WTC11 (cell line): ENCODE measurements around the gene COBL. TPM values are rescaled to one million over a fixed set of nuclear protein-coding genes. Genes with fewer than 3 reads are reported as not detected.
A peak's percentile ranks its signal among the peaks of the same experiment; 100 is the strongest.

Source experiments
- ATAC-seq: fragments of 200-7000 bp; cut with Tn5 transposase; 2 replicates; pipeline ENCODE4 v1.10.0; 2021; ENCODE audit warnings: mild to moderate bottlenecking, moderate library complexity
- CTCF ChIA-PET: fragments of 300-600 bp; sonication (Branson Sonifier 250); formaldehyde crosslinking; loops from one replicate; lab custom pipeline; 2021; ENCODE audit warnings: antibody characterized with exemption; lab: Charles Lee
- POLR2A ChIA-PET: fragments of 350-600 bp; sonication (Branson Sonifier 250); formaldehyde crosslinking; loops from one replicate; lab custom pipeline; 2021; ENCODE audit warnings: antibody characterized with exemption; lab: Charles Lee
- DNase-seq: peaks from one replicate; pipeline ENCODE4 v3.0.0; 2021; ENCODE audit warnings: low spot score
- H3K27ac Mint-ChIP-seq: 2 replicates; pipeline ENCODE4 v1.8.0; 2021; ENCODE audit warnings: mixed read lengths
- H3K27me3 Mint-ChIP-seq: 2 replicates; pipeline ENCODE4 v1.8.0; 2021; ENCODE audit warnings: low read depth, mild to moderate bottlenecking, moderate library complexity, mixed read lengths
- H3K36me3 Mint-ChIP-seq: 2 replicates; pipeline ENCODE4 v1.8.0; 2021; ENCODE audit warnings: mixed read lengths
- H3K4me1 Mint-ChIP-seq: 2 replicates; pipeline ENCODE4 v1.8.0; 2022; ENCODE audit warnings: mixed read lengths
- H3K4me3 Mint-ChIP-seq: 2 replicates; pipeline ENCODE4 v1.8.0; 2021; ENCODE audit warnings: mild to moderate bottlenecking, moderate library complexity, mixed read lengths
- H3K9me3 Mint-ChIP-seq: 2 replicates; pipeline ENCODE4 v1.8.0; 2021; ENCODE audit warnings: mixed read lengths
- AFF4 ChIP-seq: sonication (generic); formaldehyde crosslinking; IDR thresholded peaks from 2 replicates; pipeline ENCODE4 v1.8.1; 2023; ENCODE audit warnings: mild to moderate bottlenecking, missing genetic modification reagents, borderline replicate concordance
- ARID4B ChIP-seq: sonication (generic); formaldehyde crosslinking; IDR thresholded peaks from 2 replicates; pipeline ENCODE4 v1.8.0; 2023; ENCODE audit warnings: missing genetic modification reagents, mild to moderate bottlenecking, borderline replicate concordance
- ATF6 ChIP-seq: sonication (generic); formaldehyde crosslinking; IDR thresholded peaks from 2 replicates; pipeline ENCODE4 v1.8.1; 2023; ENCODE audit warnings: mild to moderate bottlenecking, missing genetic modification reagents
- CREM ChIP-seq: sonication (generic); formaldehyde crosslinking; IDR thresholded peaks from 2 replicates; pipeline ENCODE4 v1.8.1; 2022; ENCODE audit warnings: mild to moderate bottlenecking, missing genetic modification reagents, moderate library complexity
- FOXJ3 ChIP-seq: sonication (generic); formaldehyde crosslinking; IDR thresholded peaks from 2 replicates; pipeline ENCODE4 v1.9.0; 2021; ENCODE audit warnings: missing genetic modification reagents, mild to moderate bottlenecking, borderline replicate concordance
- IRF2 ChIP-seq: sonication (generic); formaldehyde crosslinking; IDR thresholded peaks from 2 replicates; pipeline ENCODE4 v1.8.0; 2022; ENCODE audit warnings: low read depth, missing genetic modification reagents, borderline replicate concordance
- MAX ChIP-seq: sonication (generic); formaldehyde crosslinking; IDR thresholded peaks from 2 replicates; pipeline ENCODE4 v1.8.0; 2022; ENCODE audit warnings: mild to moderate bottlenecking, missing genetic modification reagents
- MYBL2 ChIP-seq: sonication (generic); formaldehyde crosslinking; IDR thresholded peaks from 2 replicates; pipeline ENCODE4 v1.8.1; 2023; ENCODE audit warnings: mild to moderate bottlenecking, moderate library complexity, missing genetic modification reagents
- NFATC4 ChIP-seq: fragments of 250-450 bp; sonication (Bioruptor Pico); IDR thresholded peaks from 2 replicates; pipeline ENCODE4 v1.9.0; 2021; ENCODE audit warnings: mild to moderate bottlenecking
- RORB ChIP-seq: fragments of 250-450 bp; sonication (Bioruptor Pico); IDR thresholded peaks from 2 replicates; pipeline ENCODE4 v1.9.0; 2021; ENCODE audit warnings: mild to moderate bottlenecking
- SOX15 ChIP-seq: fragments of 250-450 bp; sonication (Bioruptor Pico); IDR thresholded peaks from 2 replicates; pipeline ENCODE4 v1.9.0; 2021; ENCODE audit warnings: mild to moderate bottlenecking
- STAT6 ChIP-seq: sonication (generic); formaldehyde crosslinking; conservative IDR thresholded peaks from 2 replicates; pipeline ENCODE4 v1.8.1; 2023; ENCODE audit warnings: mild to moderate bottlenecking, low read depth, missing genetic modification reagents, moderate library complexity
- TEAD4 ChIP-seq: sonication (generic); formaldehyde crosslinking; IDR thresholded peaks from 2 replicates; pipeline ENCODE4 v1.8.0; 2022; ENCODE audit warnings: mild to moderate bottlenecking, missing genetic modification reagents
- ZNF263 ChIP-seq: sonication (generic); formaldehyde crosslinking; IDR thresholded peaks from 2 replicates; pipeline ENCODE4 v1.8.1; 2022; ENCODE audit warnings: low read depth, mild to moderate bottlenecking, moderate library complexity, missing genetic modification reagents
- ZNF416 ChIP-seq: fragments of 250-450 bp; sonication (Bioruptor Pico); IDR thresholded peaks from 2 replicates; pipeline ENCODE4 v1.9.0; 2021; ENCODE audit warnings: mild to moderate bottlenecking, inconsistent platforms
- total RNA-seq: library from RNA; stranded (reverse); gene quantifications from 3 replicates; pipeline ENCODE4 v1.2.3, GENCODE V29; 2021

COBL gene
- total RNA-seq, 1 experiment from 2014 or later, result 36.5 TPM

GRCh38 chr7:51038573-51038972, 278.0 kb downstream of the COBL start (continued):
- TF ChIP-seq STAT6 (CRISPR knock-in tag) (no peak), NFATC4 (no peak)

- DNase-seq, result no peak
- no peak for TF ChIP-seq ATF6 (CRISPR knock-in tag)
- no peak for TF ChIP-seq IRF2 (CRISPR knock-in tag)
- no peak for TF ChIP-seq STAT6 (CRISPR knock-in tag)
- TF ChIP-seq SOX15 (CRISPR knock-in tag), result no peak
- no peak for TF ChIP-seq RORB (CRISPR knock-in tag)
- TF ChIP-seq CREM (CRISPR knock-in tag), result no peak
- TF ChIP-seq FOXJ3 (CRISPR knock-in tag), result no peak
- TF ChIP-seq, all 79 proteins: peak for 0
- peaks cover 19% of the 10 kb centered on the region for H3K4me1 Mint-ChIP-seq
- 0 out of 2 replicates have a peak overlapping the region, but pooled peaks have one; percentile 19 for H3K27ac Mint-ChIP-seq
- no peak overlapping the region for H3K4me3 Mint-ChIP-seq
- 0 out of 2 replicates have a peak, but pooled peaks cover 5% of the 10 kb centered on the region for H3K9me3 Mint-ChIP-seq
- H3K27me3 Mint-ChIP-seq, result no peaks in the 10 kb centered on the region
- H3K36me3 Mint-ChIP-seq, result peaks cover 4% of the 10 kb centered on the region
- POLR2A ChIA-PET, result no interaction called here
- CTCF ChIA-PET, result interaction anchor here (0.6 kb wide), 1 partner anchor 140 kb away, joined by 4 read pairs; no protein-coding TSS in a partner anchor
- ATAC-seq, result no peak
Measured at GRCh38 chr7:51035716-51036115, 280.9 kb downstream of the COBL start.

GRCh38 chr7:51034521-51035264, 281.9 kb downstream of the COBL start:
- H3K27ac Mint-ChIP-seq, result peak overlapping the region; percentile 77
- no peak overlapping the region for H3K4me3 Mint-ChIP-seq
- ATAC-seq (peak; percentile 66), DNase-seq (no peak)
- peaks cover 19% of the 10 kb centered on the region for H3K4me1 Mint-ChIP-seq
- no peaks in the 10 kb centered on the region for H3K27me3 Mint-ChIP-seq
- peaks cover 6% of the 10 kb centered on the region for H3K36me3 Mint-ChIP-seq
- H3K9me3 Mint-ChIP-seq, result 0 out of 2 replicates have a peak, but pooled peaks cover 5% of the 10 kb centered on the region
- POLR2A ChIA-PET, result no interaction called here
- CTCF ChIA-PET, result interaction anchor here (0.9 to 3.0 kb wide), 8 partner anchors 11 to 402 kb away, joined by 3 to 10 read pairs (median 5); no protein-coding TSS in a partner anchor
- no peak for TF ChIP-seq AFF4 (CRISPR knock-in tag)
- no peak for TF ChIP-seq ARID4B (CRISPR knock-in tag)
- no peak for TF ChIP-seq ZNF263 (CRISPR knock-in tag)
- TF ChIP-seq MYBL2 (CRISPR knock-in tag), result no peak
- no peak for TF ChIP-seq ZNF416
- no peak for TF ChIP-seq MAX (CRISPR knock-in tag)
- TF ChIP-seq TEAD4 (CRISPR knock-in tag), result no peak
